HG02943 (cell line): Measurements from ENCODE around the gene DCAF8L2.
"Not testable (repeated sequence)": the region's sequence is repeated elsewhere in the genome, so short reads cannot be mapped to it uniquely, and the experiment has no call there.

Experiments
- ATAC-seq: cut with Tn5 transposase; IDR thresholded peaks from one replicate; pipeline ENCODE4 v1.9.1; 2021; ENCODE audit warnings: mild to moderate bottlenecking, low read depth, moderate library complexity; ENCODE audit not compliant: unreplicated experiment

Gene DCAF8L2

GRCh38 chrX:27590044-27590443 is at the start of gene DCAF8L2:
TSS of gene DCAF8L2 (plus strand) at chrX:27590344. CDS start at chrX:27746896, 156,552 bp downstream.
- no peak for ATAC-seq

GRCh38 chrX:27541161-27541560 is 49.0 kb upstream of the DCAF8L2 start:
- ATAC-seq, result not testable (repeated sequence)

GRCh38 chrX:27548624-27549023 is 41.5 kb upstream of the DCAF8L2 start:
- no peak for ATAC-seq

- no peak for ATAC-seq
These were observed 40.5 kb upstream of the DCAF8L2 start for GRCh38 chrX:27549688-27550087.

GRCh38 chrX:27555514-27555913 is 34.6 kb upstream of the DCAF8L2 start:
- no peak for ATAC-seq

- no peak for ATAC-seq
These were observed 24.2 kb upstream of the DCAF8L2 start for GRCh38 chrX:27565992-27566391.

- ATAC-seq, result no peak
These were observed 19.0 kb upstream of the DCAF8L2 start for GRCh38 chrX:27571164-27571563.

GRCh38 chrX:27575565-27575964 is 14.6 kb upstream of the DCAF8L2 start:
- no peak for ATAC-seq

GRCh38 chrX:27583976-27584375 is 6.2 kb upstream of the DCAF8L2 start:
- ATAC-seq, result no peak

GRCh38 chrX:27591938-27592337 is 1.8 kb downstream of the DCAF8L2 start:
- no peak for ATAC-seq

- no peak for ATAC-seq
These were observed 7.4 kb downstream of the DCAF8L2 start for GRCh38 chrX:27597508-27597907.

GRCh38 chrX:27598312-27598711 is 8.2 kb downstream of the DCAF8L2 start:
- ATAC-seq, result no peak

- no peak for ATAC-seq
These were observed 9.8 kb downstream of the DCAF8L2 start for GRCh38 chrX:27599928-27600327.

GRCh38 chrX:27600686-27601085 is 10.5 kb downstream of the DCAF8L2 start:
- no peak for ATAC-seq

- no peak for ATAC-seq
These were observed 18.5 kb downstream of the DCAF8L2 start for GRCh38 chrX:27608671-27609070.

- no peak for ATAC-seq
These were observed 29.3 kb downstream of the DCAF8L2 start for GRCh38 chrX:27619459-27619858.

- ATAC-seq, result no peak
These were observed 29.8 kb downstream of the DCAF8L2 start for GRCh38 chrX:27619975-27620374.

- ATAC-seq, result no peak
These were observed 32.7 kb downstream of the DCAF8L2 start for GRCh38 chrX:27622883-27623282.

GRCh38 chrX:27626066-27626465 is 35.9 kb downstream of the DCAF8L2 start:
- no peak for ATAC-seq

- ATAC-seq, result no peak
These were observed 43.2 kb downstream of the DCAF8L2 start for GRCh38 chrX:27633328-27633727.

- ATAC-seq, result no peak
These were observed 66.4 kb downstream of the DCAF8L2 start for GRCh38 chrX:27656581-27656980.

- ATAC-seq, result no peak
These were observed 70.7 kb downstream of the DCAF8L2 start for GRCh38 chrX:27660878-27661277.

GRCh38 chrX:27671234-27671633 is 81.1 kb downstream of the DCAF8L2 start:
- no peak for ATAC-seq
